Keratinocyte (primary cell): Measurements from ENCODE around the gene MANBA. TPM values are rescaled to one million over a fixed set of nuclear protein-coding genes. Genes with fewer than 3 reads are reported as not detected.

Source experiments
- DNase-seq: peaks from one replicate; pipeline ENCODE4 v3.0.0-alpha.2; 2011; ENCODE audit warnings: low read depth, missing footprints, low spot score
- FAIRE-seq: peaks from 2 replicates; lab custom pipeline; 2011; peaks lifted over from hg19 to GRCh38; lab: Jason Lieb, UNC
- H2AFZ ChIP-seq: 2 replicates; pipeline ENCODE4 v1.6.0; 2012; ENCODE audit warnings: low read length, control low read depth, inconsistent platforms; ENCODE audit not compliant: control insufficient read depth
- H3K27ac ChIP-seq: 2 replicates; pipeline ENCODE4 v1.5.1; 2011; ENCODE audit warnings: low read length; ENCODE audit not compliant: control insufficient read depth, insufficient read depth
- H3K27me3 ChIP-seq: 3 replicates; pipeline ENCODE4 v1.6.0; 2011; ENCODE audit warnings: low read length; ENCODE audit not compliant: control insufficient read depth, insufficient read depth; ENCODE audit errors: extremely low read depth
- H3K36me3 ChIP-seq, 2 experiments: 2 replicates in 1 of 2; 3 replicates in 1 of 2; pipeline ENCODE4 v1.5.1; 2011; ENCODE audit warnings: low read length in 2 of 2, mild to moderate bottlenecking in 1 of 2; ENCODE audit not compliant: control insufficient read depth in 2 of 2, insufficient read depth in 2 of 2; ENCODE audit errors: extremely low read depth in 1 of 2
- H3K4me1 ChIP-seq: 3 replicates; pipeline ENCODE4 v1.5.1; 2011; ENCODE audit warnings: low read length; ENCODE audit not compliant: control insufficient read depth, insufficient read depth; ENCODE audit errors: extremely low read depth
- H3K4me2 ChIP-seq: 3 replicates; pipeline ENCODE4 v1.6.0; 2011; ENCODE audit warnings: low read depth, low read length; ENCODE audit not compliant: control insufficient read depth, insufficient read depth; ENCODE audit errors: extremely low read depth
- H3K4me3 ChIP-seq, 3 experiments: fragments of 200-600 bp in 1 of 3; sonication (generic) in 1 of 3; 2 replicates in 2 of 3; 3 replicates in 1 of 3; pipeline ENCODE4 v1.5.1; 2011 to 2016; ENCODE audit warnings: low read length in 3 of 3, mild to moderate bottlenecking in 3 of 3, control low read depth in 2 of 3, inconsistent platforms in 1 of 3, low read depth in 1 of 3, mixed read lengths in 1 of 3, mixed run types in 1 of 3, moderate library complexity in 1 of 3; ENCODE audit not compliant: control insufficient read depth in 2 of 3, insufficient read depth in 2 of 3; ENCODE audit errors: extremely low read depth in 1 of 3
- H3K79me2 ChIP-seq: 2 replicates; pipeline ENCODE4 v1.6.0; 2012; ENCODE audit warnings: low read length; ENCODE audit not compliant: control insufficient read depth, insufficient read depth
- H3K9ac ChIP-seq: 3 replicates; pipeline ENCODE4 v1.6.0; 2011; ENCODE audit warnings: low read length; ENCODE audit not compliant: control insufficient read depth, insufficient read depth; ENCODE audit errors: extremely low read depth
- H3K9me1 ChIP-seq: 3 replicates; pipeline ENCODE4 v1.6.0; 2011; ENCODE audit warnings: low read length; ENCODE audit not compliant: control insufficient read depth, insufficient read depth; ENCODE audit errors: extremely low read depth
- H3K9me3 ChIP-seq: 2 replicates; pipeline ENCODE4 v1.5.1; 2012; ENCODE audit warnings: low read depth, low read length; ENCODE audit not compliant: control insufficient read depth
- H4K20me1 ChIP-seq: 3 replicates; pipeline ENCODE4 v1.6.0; 2011; ENCODE audit warnings: low read length; ENCODE audit not compliant: control insufficient read depth, insufficient read depth; ENCODE audit errors: extremely low read depth
- CTCF ChIP-seq, 3 experiments: IDR thresholded peaks in 1 of 3; conservative IDR thresholded peaks in 1 of 3; optimal IDR thresholded peaks in 1 of 3; 2 replicates in 2 of 3; 3 replicates in 1 of 3; pipeline versions ENCODE3 to v1.5.1; 2011; ENCODE audit warnings: low read length in 3 of 3, mild to moderate bottlenecking in 3 of 3, moderate library complexity in 2 of 3, control low read depth in 1 of 3, inconsistent platforms in 1 of 3; ENCODE audit not compliant: insufficient read depth in 2 of 3; ENCODE audit errors: extremely low read depth in 1 of 3
- EZH2 ChIP-seq: IDR thresholded peaks from one replicate; pipeline ENCODE4 v1.6.1; 2012; ENCODE audit warnings: inconsistent platforms, mild to moderate bottlenecking, low read length, moderate library complexity
- dilution Hi-C: fragments of 300-500 bp; cut with MboI; formaldehyde crosslinking; loops from one replicate; pipeline ENCODE4 v1.7.0; 2020; ENCODE audit warnings: low sequenced_read_pairs; ENCODE audit not compliant: extremely low pct_ligation_motif_present
- polyA plus RNA-seq, 5 experiments: library from polyadenylated mRNA; depleted of rRNA in 3 of 5; stranded (reverse) in 3 of 5; stranded (forward) in 1 of 5; unstranded in 1 of 5; fragments of >200 nt; gene quantifications; 1 replicate in 1 of 5; 2 replicates in 3 of 5; 3 replicates in 1 of 5; pipeline versions ENCODE4 v1.2.1 to v1.2.3, GENCODE V29; 2011 to 2012; ENCODE audit warnings: missing spikeins in 2 of 5, low read depth in 1 of 5, low replicate concordance in 1 of 5

The MANBA gene
- polyA plus RNA-seq, 1 donor (not counting 4 experiments of a cell fraction or from before 2014, with no cell fraction given): 9.3 TPM

GRCh38 chr4:102696758-102697157, 64.0 kb downstream of the MANBA start:
- TF ChIP-seq CTCF (optimal IDR thresholded peaks at IDR 0.05 in 1 of 3, IDR thresholded peaks at IDR 0.05 in 1 of 3, conservative IDR thresholded peaks at IDR 0.05 in 1 of 3; ENCODE audit: extremely low read depth in 1 of 3, insufficient read depth in 2 of 3, low read length in 3 of 3): no peak
- TF ChIP-seq EZH2: no peak
- no peak for FAIRE-seq
- no peak overlapping the region for H3K4me3 ChIP-seq
- H3K36me3 ChIP-seq: no peaks in the 10 kb centered on the region
- no peaks in the 10 kb centered on the region for H3K4me1 ChIP-seq
- no peaks in the 10 kb centered on the region for H3K9me3 ChIP-seq
- no peak overlapping the region for H2AFZ ChIP-seq
- no peaks in the 10 kb centered on the region for H3K27me3 ChIP-seq
- no peak for DNase-seq
- H4K20me1 ChIP-seq: no peaks in the 10 kb centered on the region
- no peaks in the 10 kb centered on the region for H3K79me2 ChIP-seq
- H3K4me2 ChIP-seq: no peak overlapping the region
- H3K9ac ChIP-seq: no peak overlapping the region
- no peaks in the 10 kb centered on the region for H3K9me1 ChIP-seq
- dilution Hi-C loops: no loop called here
- no peak overlapping the region for H3K27ac ChIP-seq

GRCh38 chr4:102694791-102695190, 66.0 kb downstream of the MANBA start:
- dilution Hi-C loops: no loop called here
- H3K9me1 ChIP-seq: no peaks in the 10 kb centered on the region
- H2AFZ ChIP-seq: no peak overlapping the region
- FAIRE-seq: no peak
- H3K9me3 ChIP-seq: no peaks in the 10 kb centered on the region
- DNase-seq: no peak
- H3K4me2 ChIP-seq: no peak overlapping the region
- H3K4me1 ChIP-seq: no peaks in the 10 kb centered on the region
- H3K36me3 ChIP-seq: no peaks in the 10 kb centered on the region
- H3K9ac ChIP-seq: no peak overlapping the region
- H3K27ac ChIP-seq: no peak overlapping the region
- TF ChIP-seq CTCF (optimal IDR thresholded peaks at IDR 0.05 in 1 of 3, IDR thresholded peaks at IDR 0.05 in 1 of 3, conservative IDR thresholded peaks at IDR 0.05 in 1 of 3; ENCODE audit: extremely low read depth in 1 of 3, insufficient read depth in 2 of 3, low read length in 3 of 3) (no peak), EZH2 (no peak)
- H3K4me3 ChIP-seq: no peak overlapping the region
- H4K20me1 ChIP-seq: no peaks in the 10 kb centered on the region
- no peaks in the 10 kb centered on the region for H3K79me2 ChIP-seq
- no peaks in the 10 kb centered on the region for H3K27me3 ChIP-seq
